ENCODE measurements around the gene EFHC1. TPM values are rescaled to one million over a fixed set of nuclear protein-coding genes. Genes with fewer than 3 reads are reported as not detected.
A peak's percentile ranks its signal among the peaks of the same experiment; 100 is the strongest.

Gene EFHC1
- total RNA-seq, 6 donors from 2014 or later: 16.2 to 96.4 (median 21.6) TPM

- no peaks in the 10 kb centered on the region for H3K36me3 ChIP-seq
- H3K27ac ChIP-seq: peak overlapping the region; percentile 62 to 72 (median 68)
- no peak overlapping the region for H3K4me3 ChIP-seq
- H3K4me1 ChIP-seq: peaks cover 24 to 50% (median 38%) of the 10 kb centered on the region in 4 donors
- TF ChIP-seq POLR2A (IDR thresholded peaks at IDR 0.05): no peak
- no peak for TF ChIP-seq POLR2AphosphoS5 (IDR thresholded peaks at IDR 0.05)
- no peak for TF ChIP-seq EP300 (IDR thresholded peaks at IDR 0.05)
- H3K27me3 ChIP-seq: no peaks in the 10 kb centered on the region
- no peaks in the 10 kb centered on the region for H3K9me3 ChIP-seq
- no peak for ATAC-seq (ENCODE audit: low FRiP score in 2 of 2)
- no peak for DNase-seq
- 83 to 89% methylated on average over 9 of the region's 9 CpGs for WGBS, 2 donors
Observed at GRCh38 chr6:52544602-52545405, 124.7 kb downstream of the EFHC1 start.

GRCh38 chr6:52545406-52546119 is 125.4 kb downstream of the EFHC1 start:
- Histone ChIP-seq H3K36me3 (no peaks in the 10 kb centered on the region), H3K4me3 (no peak overlapping the region), H3K27ac (peak overlapping the region in 3 of 4 donors; percentile 66 to 72 (median 69)), H3K9me3 (no peaks in the 10 kb centered on the region), H3K27me3 (no peaks in the 10 kb centered on the region), H3K4me1 (peaks cover 30 to 57% (median 45%) of the 10 kb centered on the region in 4 donors)
- WGBS, 2 donors: 91 to 92% methylated on average over 6 of the region's 6 CpGs
- TF ChIP-seq POLR2A (IDR thresholded peaks at IDR 0.05): no peak
- TF ChIP-seq EP300 (IDR thresholded peaks at IDR 0.05): no peak
- no peak for TF ChIP-seq POLR2AphosphoS5 (IDR thresholded peaks at IDR 0.05)
- no peak for TF ChIP-seq CTCF (IDR thresholded peaks at IDR 0.05)
- no peak for DNase-seq
- no peak for ATAC-seq (ENCODE audit: low FRiP score in 2 of 2)

- H3K27me3 ChIP-seq: no peaks in the 10 kb centered on the region
- WGBS, 2 donors: 80 to 100% methylated on average over 1 of the region's 1 CpG
- ATAC-seq (ENCODE audit: low FRiP score in 2 of 2): no peak
- no peaks in the 10 kb centered on the region for H3K9me3 ChIP-seq
- peaks cover 35 to 63% (median 52%) of the 10 kb centered on the region in 4 donors for H3K4me1 ChIP-seq
- no peaks in the 10 kb centered on the region for H3K36me3 ChIP-seq
- H3K4me3 ChIP-seq: no peak overlapping the region
- TF ChIP-seq POLR2AphosphoS5 (IDR thresholded peaks at IDR 0.05): no peak
- TF ChIP-seq EP300 (IDR thresholded peaks at IDR 0.05): no peak
- no peak for TF ChIP-seq POLR2A (IDR thresholded peaks at IDR 0.05)
- no peak for TF ChIP-seq CTCF (IDR thresholded peaks at IDR 0.05)
- H3K27ac ChIP-seq: no peak overlapping the region
- no peak for DNase-seq
Observed at GRCh38 chr6:52546192-52546591, 126.0 kb downstream of the EFHC1 start.

- H3K4me3 ChIP-seq: no peak overlapping the region
- ATAC-seq (ENCODE audit: low FRiP score in 2 of 2) (no peak), DNase-seq (no peak)
- WGBS, 2 donors: 71 to 85% methylated on average over 3 of the region's 3 CpGs
- H3K4me1 ChIP-seq: peaks cover 40 to 68% (median 56%) of the 10 kb centered on the region in 4 donors
- no peaks in the 10 kb centered on the region for H3K9me3 ChIP-seq
- H3K36me3 ChIP-seq: no peaks in the 10 kb centered on the region
- TF ChIP-seq POLR2A (IDR thresholded peaks at IDR 0.05) (no peak), CTCF (IDR thresholded peaks at IDR 0.05) (no peak), EP300 (IDR thresholded peaks at IDR 0.05) (no peak)
- H3K27me3 ChIP-seq: no peaks in the 10 kb centered on the region
- H3K27ac ChIP-seq: no peak overlapping the region
Observed at GRCh38 chr6:52546678-52547077, 126.5 kb downstream of the EFHC1 start.

- DNase-seq (no peak), ATAC-seq (ENCODE audit: low FRiP score in 2 of 2) (no peak)
- peaks cover 49 to 79% (median 68%) of the 10 kb centered on the region in 4 donors for H3K4me1 ChIP-seq
- no peak overlapping the region for H3K27ac ChIP-seq
- TF ChIP-seq EP300 (IDR thresholded peaks at IDR 0.05) (no peak), CTCF (IDR thresholded peaks at IDR 0.05) (no peak), POLR2AphosphoS5 (IDR thresholded peaks at IDR 0.05) (no peak), POLR2A (IDR thresholded peaks at IDR 0.05) (no peak)
- no peaks in the 10 kb centered on the region for H3K9me3 ChIP-seq
- no peaks in the 10 kb centered on the region for H3K27me3 ChIP-seq
- H3K4me3 ChIP-seq: no peak overlapping the region
- H3K36me3 ChIP-seq: no peaks in the 10 kb centered on the region
- 67 to 76% methylated on average over 9 of the region's 9 CpGs for WGBS, 2 donors
Observed at GRCh38 chr6:52547647-52548352, 127.7 kb downstream of the EFHC1 start.
